Fibroblast of the aortic adventitia (primary cell): ENCODE data around the gene MIEF1. TPM values are rescaled to one million over a fixed set of nuclear protein-coding genes. Genes with fewer than 3 reads are reported as not detected.

Source experiments
- DNase-seq: peaks from one replicate; pipeline ENCODE4 v3.0.0-alpha.2; 2010; ENCODE audit warnings: low read depth
- H3K4me3 ChIP-seq: 2 replicates; pipeline ENCODE4 v1.5.1; 2011; ENCODE audit warnings: low read depth, mild to moderate bottlenecking, control low read depth, low read length, moderate library complexity
- CTCF ChIP-seq: IDR thresholded peaks from 2 replicates; pipeline ENCODE4 v1.5.1; 2011; ENCODE audit warnings: mild to moderate bottlenecking, low read length, control low read depth, inconsistent platforms; ENCODE audit not compliant: insufficient read depth
- total RNA-seq: library from RNA; depleted of rRNA; stranded (reverse); fragments of >200 nt; gene quantifications from 2 replicates; pipeline ENCODE4 v1.2.3, GENCODE V29; 2012; ENCODE audit warnings: low replicate concordance

The MIEF1 gene
- total RNA-seq, 1 donor: 27.7 TPM

GRCh38 chr22:39528080-39528661 lies 26.1 kb downstream of the MIEF1 start:
- DNase-seq: no peak
- no peak overlapping the region for H3K4me3 ChIP-seq
- TF ChIP-seq CTCF: no peak

GRCh38 chr22:39528681-39529486 lies 26.8 kb downstream of the MIEF1 start:
- DNase-seq: peak; percentile 94
- H3K4me3 ChIP-seq: peak overlapping the region; percentile 42
- peak; percentile 99 for TF ChIP-seq CTCF

GRCh38 chr22:39529487-39529851 lies 27.4 kb downstream of the MIEF1 start:
- DNase-seq: no peak
- no peak overlapping the region for H3K4me3 ChIP-seq
- no peak for TF ChIP-seq CTCF

GRCh38 chr22:39530116-39530515 lies 28.0 kb downstream of the MIEF1 start:
- TF ChIP-seq CTCF: no peak
- H3K4me3 ChIP-seq: no peak overlapping the region
- no peak for DNase-seq

GRCh38 chr22:39530692-39531331 lies 28.7 kb downstream of the MIEF1 start:
- TF ChIP-seq CTCF: peak; percentile 36
- peak overlapping the region; percentile 0 for H3K4me3 ChIP-seq
- peak; percentile 45 for DNase-seq

GRCh38 chr22:39532215-39533073 lies 30.4 kb downstream of the MIEF1 start, which contains the start of gene RPS19BP1:
RPS19BP1 (minus strand) TSS chr22:39532748; CDS start chr22:39532738, 10 bp downstream.
- TF ChIP-seq CTCF: no peak
- peak; percentile 99 for DNase-seq
- peak within 1 kb of the TSS; percentile 96 for H3K4me3 ChIP-seq
